GM19193 (cell line): Measurements from ENCODE around the gene COQ10B.

Source experiments
- POLR2A ChIP-seq: IDR thresholded peaks from 4 replicates; pipeline ENCODE4 v1.6.1; 2011; ENCODE audit not compliant: insufficient read depth, insufficient read length; ENCODE audit errors: extremely low read depth

The COQ10B gene

DNA sequence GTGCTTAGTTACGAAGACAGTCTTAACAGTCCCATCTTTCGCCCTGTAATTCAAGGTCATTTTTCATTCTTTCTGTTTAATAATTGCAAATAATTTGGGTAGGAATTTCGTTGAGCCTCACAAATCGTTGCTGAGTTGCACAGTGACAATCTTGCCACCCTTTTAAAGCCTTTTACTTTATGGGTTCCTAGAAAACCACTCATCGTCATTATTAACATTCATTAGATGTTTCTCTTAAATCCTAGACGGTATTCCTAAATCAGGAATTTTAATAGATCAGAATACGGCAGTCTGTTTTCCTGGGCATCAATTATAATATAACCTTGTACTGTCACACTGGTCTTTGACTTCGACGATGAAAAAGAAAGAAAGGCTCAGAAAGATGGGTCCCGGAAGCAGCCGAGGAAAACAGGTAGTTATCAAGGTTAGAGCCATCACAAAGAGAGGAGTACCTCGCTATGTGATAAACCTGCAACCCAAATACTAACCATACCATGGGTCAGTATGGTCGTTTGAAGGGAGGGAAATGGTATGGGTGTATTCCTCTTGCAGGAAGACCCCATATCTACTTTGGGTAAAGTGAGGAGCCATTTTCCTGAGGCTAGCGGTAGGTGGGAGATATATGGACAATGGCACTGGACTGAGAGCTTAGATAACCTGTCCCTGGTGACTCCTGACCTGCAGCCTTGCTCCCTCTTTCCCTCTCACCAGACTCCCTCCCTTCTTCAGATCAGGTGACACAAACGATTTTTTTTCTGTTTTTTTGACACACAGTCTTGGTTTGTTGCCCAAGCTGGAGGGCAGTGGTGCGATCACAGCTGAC lies 17.5 kb upstream of the COQ10B start:
- TF ChIP-seq POLR2A: no peak

DNA sequence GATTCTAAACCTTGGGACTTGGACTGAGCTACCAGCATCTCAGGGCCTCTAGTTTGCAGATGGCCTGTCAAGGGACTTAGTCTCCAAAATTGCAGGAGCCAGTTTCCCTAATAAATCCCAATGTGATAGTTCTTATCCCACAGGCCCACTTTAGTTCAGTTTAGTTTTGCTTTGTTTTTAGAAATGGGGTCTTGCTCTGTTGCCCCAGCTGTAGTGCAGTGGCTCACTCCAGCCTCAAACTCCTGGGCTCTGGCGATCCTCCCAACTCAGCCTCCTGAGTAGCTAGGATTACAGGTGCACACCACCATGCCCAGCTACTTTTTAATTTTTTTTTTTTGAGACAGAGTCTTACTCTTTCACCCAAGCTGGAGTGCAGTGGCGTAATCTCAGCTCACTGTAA lies 16.0 kb upstream of the COQ10B start:
- no peak for TF ChIP-seq POLR2A

DNA sequence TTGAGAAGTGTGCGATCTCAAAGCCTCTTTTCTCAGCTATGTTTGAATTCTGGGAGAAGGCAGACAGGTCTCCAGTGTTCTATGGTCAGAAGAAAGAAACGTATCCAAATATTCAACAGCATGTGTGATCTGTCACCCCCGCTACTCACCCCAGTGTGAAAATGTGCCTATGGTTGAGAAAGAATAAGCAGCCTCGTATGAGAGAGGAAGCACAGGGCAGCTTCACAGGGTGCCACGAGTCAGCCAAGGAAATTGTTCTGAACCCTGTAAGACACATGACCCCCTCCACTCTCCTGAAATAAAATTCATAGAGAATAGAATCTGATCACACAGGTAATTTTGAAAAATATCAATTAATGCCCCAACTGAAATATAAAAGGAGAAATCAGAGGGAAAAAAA lies 10.5 kb upstream of the COQ10B start:
- no peak for TF ChIP-seq POLR2A

DNA sequence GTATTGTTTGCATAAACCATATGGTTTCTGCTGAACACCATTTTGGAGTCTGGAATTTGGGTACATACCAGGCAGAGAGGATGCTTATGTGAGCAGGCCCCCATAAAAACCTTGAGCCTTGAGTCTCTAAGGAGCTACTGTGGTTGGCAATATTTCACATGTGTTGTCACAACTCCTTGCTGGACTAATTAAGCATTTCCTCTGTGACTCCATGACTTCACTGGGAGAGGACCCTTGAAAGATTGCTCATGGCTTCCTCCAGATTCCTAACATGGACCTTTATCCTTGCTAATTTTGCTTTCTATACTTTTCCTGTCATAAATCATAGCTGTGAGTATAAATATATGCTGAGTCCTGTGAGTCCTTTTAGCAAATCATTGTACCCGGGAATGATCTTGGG lies 7.6 kb upstream of the COQ10B start:
- TF ChIP-seq POLR2A: no peak

DNA sequence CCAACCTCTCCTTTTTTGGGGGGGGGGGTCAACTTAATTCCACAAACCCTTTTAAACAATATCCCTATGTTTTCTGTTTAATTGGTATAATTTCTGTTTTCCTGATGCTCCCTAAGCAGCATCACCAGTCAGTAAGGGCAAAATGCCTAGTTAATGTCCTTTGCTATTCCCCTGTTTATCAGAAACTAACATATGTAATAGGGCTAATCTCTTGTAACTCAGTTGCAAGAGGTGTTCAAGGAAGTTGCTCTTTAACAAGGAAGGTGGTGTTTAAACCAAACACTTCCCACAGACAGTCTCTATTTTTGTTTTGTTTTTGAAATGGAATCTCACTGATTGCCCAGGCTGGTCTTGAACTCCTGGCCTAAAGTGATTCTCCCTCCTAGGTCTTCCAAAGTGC lies 6.5 kb upstream of the COQ10B start:
- no peak for TF ChIP-seq POLR2A

DNA sequence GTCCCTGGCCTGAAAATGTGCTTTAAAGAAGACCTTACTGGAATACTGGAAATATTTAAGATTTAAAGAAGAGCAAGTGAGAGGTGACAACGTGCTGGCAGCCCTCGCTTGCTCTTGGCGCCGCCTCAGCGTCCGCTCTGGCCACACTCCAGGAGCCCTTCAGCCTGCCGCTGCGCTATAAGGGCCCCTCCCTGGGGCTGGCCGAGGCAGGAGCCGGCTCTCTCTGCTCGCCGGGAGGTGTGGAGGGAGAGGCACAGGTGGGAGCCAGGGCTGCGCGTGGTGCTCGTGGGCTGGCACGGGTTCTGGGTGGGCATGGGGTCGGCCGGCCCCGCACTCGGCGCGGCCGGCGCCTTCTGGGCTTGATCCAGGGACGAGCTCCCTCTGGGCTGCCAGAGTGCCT lies 2.9 kb upstream of the COQ10B start:
- TF ChIP-seq POLR2A: no peak

DNA sequence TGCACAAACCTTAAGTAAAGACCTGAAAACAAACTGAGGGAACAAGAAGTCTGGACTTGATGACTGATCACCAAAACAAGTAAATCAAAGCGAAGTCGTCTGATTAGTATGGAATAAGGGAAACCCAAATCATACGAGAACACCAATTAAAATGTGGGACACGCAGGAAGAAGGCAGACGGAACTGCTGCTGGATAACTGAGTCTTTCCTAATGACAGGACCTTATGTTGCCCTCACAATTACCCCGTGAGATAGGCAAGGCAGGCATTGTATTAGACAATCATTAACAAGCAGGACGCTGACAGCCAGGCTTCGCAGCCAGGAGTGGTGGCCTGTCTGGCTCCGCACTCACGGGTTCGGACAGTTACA lies 614 bp upstream of the COQ10B start:
- no peak for TF ChIP-seq POLR2A

DNA sequence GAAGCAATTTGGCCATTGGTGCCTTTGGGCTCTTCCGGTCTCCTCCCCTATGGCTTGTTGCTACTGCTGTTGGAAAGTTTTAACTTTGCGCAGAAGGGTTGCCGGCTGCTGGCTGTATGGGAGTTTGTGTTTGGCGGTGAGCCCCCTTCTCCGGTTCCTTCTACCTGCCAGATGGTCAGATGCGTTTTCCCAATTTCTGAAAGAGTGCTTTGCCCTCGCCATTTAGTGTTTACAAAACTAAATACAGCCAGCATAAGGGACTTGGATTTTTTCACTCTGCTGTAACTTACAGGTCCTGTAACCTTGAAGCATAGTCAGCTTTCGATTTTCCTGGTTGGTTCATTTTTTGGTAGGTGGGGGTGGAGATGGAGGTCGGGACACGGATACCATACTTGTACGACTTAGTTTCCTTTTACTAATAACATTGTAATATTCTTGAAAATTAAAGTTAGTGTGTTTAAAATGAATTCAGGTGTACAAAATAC lies 604 bp downstream of the COQ10B start:
- TF ChIP-seq POLR2A: no peak

DNA sequence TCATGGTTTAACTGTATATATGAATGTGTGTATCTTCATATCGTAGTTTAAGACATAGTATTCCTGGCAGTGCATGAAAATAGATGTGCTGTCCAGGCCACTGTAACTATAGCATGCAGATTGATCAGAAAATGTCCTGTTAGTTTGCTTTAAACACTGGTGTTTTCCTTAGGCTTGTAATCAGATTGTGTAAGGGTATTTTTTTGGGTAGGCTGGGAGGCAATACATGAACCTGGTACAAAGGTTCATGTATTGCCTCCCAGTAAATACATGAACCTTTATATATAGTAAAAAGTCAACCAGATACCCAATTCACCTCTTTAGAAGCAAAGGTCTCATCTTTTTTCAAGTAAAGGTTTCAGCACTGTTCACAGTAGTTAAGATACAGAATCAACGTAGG lies 1.6 kb downstream of the COQ10B start:
- TF ChIP-seq POLR2A: no peak

DNA sequence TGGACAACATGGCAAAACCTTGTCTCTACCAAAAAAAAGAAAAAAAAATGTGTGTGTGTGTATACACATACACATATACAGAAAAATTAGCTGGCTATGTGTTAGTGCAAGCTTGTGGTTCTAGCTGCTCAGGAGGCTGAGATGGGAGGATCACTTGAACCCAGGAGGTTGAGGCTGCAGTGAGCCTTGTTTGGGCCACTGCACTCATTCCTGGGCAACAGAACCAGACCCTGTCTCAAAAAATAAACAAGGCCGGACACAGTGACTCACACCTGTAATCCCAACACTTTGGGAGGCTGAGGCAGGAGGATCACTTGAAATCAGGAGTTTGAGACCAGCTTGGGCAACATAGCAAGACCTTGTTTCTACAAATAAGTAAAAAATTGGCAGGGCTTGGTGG lies 2.1 kb downstream of the COQ10B start:
- no peak for TF ChIP-seq POLR2A

DNA sequence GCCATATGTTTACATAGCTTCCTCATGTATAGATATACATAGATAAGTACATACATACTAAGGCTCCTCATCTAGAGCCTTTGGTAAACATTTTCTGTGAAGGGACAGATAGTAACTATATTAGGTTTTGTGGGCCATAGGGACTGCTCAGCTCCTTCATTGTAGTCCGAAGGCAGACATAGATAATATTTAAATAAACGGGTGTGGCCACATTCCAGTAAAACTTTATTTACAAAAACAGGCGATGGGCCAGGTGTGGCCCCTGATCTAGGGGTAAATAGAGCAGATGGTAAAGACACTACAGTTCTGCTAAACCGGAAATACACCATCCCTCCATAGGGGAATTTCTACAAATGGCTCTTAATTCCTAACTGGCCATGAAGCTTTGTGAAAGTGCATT lies 7.3 kb downstream of the COQ10B start:
- TF ChIP-seq POLR2A: no peak

DNA sequence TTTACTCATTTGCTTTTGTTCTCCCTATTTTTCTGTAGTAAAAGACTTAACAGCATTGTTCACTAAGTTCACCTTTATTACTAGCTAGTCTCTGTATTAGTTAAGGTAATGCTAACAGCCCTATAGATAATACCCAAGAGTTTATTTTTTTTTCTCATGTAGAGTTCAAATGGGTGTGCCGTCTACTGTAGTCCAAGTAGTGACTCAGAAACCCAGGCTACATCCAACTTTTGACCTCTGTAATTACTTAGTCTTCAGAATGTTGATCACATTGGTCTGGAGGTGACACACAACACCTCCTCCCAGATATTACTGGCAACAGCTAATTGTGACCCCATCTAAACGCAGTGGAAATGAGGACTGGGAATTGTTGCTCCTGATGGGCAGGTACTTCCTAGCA lies 7.7 kb downstream of the COQ10B start:
- no peak for TF ChIP-seq POLR2A

DNA sequence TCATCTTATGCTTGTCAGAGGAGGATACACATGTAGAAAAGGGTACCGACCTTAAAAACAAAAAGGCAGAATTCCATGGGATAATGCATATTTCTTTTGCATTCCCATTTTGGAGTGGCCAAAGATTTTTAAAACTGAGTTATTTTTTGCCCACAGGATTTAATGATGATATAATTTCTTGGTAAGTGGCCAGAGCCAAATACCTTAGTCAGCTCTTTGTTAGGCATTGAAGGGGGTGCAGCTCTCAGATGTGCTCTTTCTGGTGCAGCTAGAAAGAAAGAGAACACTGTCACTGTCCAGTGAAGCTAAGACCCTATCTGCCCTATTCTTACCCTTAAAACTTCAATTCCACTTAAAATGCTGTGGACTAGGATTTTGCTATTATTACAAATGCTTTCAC lies 10.8 kb downstream of the COQ10B start:
- TF ChIP-seq POLR2A: no peak

DNA sequence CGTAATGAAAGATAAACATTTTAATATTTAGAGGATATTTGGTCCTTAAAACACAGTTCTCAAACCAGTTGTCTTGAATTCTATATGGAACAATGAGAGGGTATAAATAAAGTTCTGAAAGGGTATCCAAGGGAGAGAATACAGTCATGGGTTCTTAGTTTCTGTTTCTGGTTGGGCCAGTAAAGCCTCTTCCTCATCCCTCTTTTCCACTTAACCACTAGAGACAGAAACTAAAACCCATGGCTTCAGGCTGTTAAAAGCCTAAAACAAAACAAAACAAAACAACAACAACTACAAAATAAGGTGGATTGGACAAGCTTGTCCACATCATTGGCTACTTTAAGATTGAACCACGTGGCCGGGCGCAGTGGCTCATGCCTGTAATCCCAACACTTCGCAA lies 18.8 kb downstream of the COQ10B start:
- TF ChIP-seq POLR2A: no peak

DNA sequence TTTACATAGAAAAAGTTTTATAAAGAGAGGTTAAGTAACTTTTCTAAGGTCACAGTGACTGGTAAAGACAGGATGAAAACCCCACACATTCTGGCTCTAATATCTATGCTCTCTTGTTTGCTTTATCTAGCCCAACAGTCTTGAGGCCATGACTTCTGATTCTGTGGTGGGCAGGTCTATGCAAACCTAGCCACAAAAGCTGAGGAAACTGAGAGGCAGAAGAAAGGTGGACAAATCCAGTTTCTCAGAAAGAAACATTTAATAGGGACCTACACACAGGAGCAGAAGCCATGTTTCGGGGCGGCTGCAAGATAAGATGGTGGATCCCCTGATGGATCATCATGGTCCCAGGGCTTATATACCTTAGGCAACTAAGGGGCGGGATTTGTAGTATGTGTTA lies 24.4 kb downstream of the COQ10B start:
- TF ChIP-seq POLR2A: no peak

DNA sequence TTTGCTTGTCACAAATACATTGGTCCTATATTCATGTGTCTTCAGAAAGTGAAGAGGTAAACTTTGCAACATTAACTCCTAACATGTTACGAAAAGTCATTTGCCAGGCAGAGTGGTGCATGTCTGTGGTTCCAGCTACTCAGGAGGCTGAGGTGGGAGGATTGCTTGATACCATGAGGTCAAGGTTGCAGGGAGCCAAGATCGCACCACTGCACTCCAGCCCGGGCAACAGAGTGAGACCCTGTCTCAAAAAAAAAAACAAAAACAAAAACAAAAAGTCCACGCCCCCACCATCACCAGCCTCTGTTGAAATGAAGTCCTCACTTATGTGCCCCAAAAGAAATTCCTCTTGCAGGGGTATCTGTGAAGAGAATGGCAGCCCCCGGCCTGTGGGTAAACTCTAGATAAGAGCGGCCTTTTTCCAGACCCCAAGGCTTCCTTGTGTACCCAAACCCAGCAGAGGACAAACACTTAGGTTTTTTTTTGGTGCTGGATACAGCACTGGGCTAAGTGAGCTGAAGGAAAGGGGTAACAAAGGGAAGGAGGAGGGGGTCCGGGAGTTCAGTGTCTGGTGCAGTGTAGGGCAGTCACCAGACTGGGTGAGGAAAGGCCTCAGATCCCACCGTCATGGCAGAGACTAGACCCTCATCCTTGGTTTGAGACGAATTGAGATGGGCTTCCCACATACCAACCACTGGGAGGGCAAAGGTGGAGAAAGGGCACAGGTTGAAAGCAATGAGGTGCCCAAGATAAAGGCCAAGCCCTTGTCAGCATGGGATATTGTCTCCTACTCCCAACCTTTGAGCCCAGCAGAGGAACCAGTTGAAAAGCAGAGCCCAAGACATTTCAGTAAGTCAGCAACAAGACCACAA lies 27.0 kb downstream of the COQ10B start:
- TF ChIP-seq POLR2A: no peak
